Suppressor macrophage treated with lipopolysaccharide for 4 hours (primary cell): Measurements from ENCODE around the gene SLC9A9.

Source experiments
- DNase-seq: peaks from one replicate; pipeline ENCODE4 v3.0.0-alpha.2; 2020

SLC9A9 gene

DNA sequence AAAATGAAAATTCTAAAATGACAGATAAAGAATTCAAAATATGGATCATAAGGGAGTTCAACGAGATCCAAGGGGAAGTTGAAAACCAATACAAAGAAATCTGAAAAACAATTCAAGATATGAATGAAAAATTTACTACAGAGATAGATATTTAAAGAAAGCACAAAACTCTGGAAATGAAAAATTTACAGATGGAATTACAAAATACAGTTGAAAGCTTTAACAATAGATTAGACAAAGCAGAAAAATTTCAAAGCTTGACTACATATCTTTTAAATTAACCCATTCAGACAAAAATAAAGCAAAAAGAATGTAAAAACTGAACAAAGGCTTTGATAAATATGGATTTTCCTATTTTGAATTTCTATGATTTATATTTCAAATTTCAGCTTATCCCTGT lies 211.1 kb downstream of the SLC9A9 start:
- DNase-seq = no peak

DNA sequence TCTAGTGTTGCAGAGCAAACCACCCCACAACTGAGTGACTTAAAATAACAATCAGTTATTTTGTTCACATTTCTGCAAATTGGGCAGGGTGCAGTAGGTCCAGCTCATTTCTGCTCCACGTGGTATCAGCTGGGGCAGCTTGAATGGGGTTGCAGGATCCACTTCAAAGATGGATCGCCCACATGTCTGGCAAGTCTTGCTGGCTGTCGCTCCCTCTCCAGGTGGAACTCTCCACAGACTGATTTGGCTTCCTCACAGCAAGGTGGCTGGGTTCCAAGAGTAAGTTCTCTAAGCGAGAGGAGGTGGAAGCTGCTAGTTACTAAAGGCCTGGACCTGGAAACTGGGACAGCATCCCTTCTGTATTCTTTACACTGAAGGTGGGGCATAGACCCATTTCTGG lies 213.3 kb downstream of the SLC9A9 start:
- no peak for DNase-seq

DNA sequence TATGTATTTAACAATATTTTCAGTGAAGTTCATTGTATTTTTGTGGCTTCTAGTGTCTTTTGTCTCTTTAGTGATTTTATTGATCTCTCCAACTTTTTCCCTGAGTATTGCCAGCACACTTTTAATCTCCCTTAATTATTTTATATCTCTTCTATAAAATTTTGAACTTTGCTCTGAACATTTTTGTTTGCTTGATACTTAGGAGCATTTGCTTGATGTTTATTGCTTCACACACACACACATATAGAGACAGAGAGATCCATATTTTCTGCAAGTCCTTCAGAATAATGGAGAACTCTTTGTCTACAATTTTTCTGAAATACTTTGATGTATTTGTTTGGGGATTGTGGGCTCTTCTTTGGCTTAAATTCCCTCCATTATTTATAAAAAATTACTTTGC lies 213.8 kb downstream of the SLC9A9 start:
- no peak for DNase-seq

DNA sequence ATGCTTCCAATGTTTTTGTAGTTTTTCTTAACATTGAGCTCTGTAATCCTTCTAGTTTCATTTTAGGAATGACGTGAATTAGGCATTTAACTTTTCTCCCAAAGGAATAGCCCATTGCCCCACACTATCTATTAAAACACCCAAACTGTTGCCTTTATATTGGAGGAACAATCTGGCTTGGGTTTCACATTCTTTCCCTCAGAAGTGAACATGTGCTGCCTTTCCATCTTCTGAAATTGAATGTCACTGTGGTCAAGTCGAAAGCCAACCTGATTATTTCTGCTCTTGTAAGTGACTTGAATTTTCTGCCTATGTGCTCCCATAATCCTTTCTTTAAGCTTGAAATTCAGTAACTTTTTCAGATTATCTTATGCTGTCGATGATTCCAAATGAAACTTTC lies 214.5 kb downstream of the SLC9A9 start:
- no peak for DNase-seq

DNA sequence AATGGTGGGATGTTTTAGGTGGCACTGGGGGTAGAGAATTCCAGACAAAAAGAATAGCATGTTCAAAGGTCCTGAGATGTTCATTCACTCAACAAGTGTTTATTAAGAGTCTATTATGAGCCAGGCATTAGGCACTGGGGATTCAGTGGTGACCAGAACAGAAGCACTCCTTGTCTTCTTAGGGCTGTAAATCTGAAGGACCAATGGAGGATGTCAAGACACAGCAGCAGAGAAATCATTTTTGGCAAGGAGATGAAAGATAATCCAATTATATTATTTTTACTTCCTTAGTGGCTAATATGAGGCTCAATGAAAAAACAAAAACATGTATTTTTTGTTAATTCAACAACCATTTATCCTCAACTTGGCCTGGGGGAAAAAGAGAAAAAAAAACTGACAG lies 218.5 kb downstream of the SLC9A9 start:
- DNase-seq = no peak

DNA sequence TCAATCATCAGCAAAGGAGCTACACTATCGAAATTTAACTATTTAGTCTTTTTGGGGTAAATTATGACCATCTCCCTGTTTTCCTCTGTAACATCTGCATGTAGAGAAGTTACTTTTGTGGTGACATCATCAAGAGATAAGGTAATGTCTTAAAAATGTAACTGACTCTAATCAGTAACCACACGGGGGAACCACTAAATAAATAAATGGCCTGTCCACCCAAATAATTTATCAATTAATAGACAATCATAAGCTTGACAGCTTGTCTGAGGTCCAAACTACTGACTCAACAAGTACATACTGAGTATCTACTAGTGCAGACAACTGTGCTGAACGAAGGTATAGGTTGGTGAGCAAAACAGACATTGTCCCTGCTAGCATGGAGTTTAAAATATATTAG lies 219.3 kb downstream of the SLC9A9 start:
- no peak for DNase-seq

DNA sequence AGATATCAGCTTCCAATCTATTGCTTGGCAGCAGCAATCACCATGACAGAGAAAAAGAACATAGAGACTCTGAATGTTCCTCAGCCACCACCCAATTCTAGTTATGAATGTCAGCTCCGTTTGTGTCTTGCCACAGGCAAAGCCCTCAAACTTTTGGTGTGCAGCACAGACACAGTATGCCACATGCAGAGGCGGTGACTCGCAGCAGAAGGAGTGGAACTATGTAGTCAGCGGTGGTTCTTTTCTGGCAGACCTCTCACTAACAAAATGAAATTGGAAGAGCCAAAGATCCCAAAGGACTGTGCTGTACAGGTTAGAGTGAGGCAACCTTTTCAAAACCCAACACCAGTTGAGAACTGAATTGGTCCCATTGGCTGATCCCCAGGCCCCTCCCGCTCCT lies 220.9 kb downstream of the SLC9A9 start:
- DNase-seq = no peak

DNA sequence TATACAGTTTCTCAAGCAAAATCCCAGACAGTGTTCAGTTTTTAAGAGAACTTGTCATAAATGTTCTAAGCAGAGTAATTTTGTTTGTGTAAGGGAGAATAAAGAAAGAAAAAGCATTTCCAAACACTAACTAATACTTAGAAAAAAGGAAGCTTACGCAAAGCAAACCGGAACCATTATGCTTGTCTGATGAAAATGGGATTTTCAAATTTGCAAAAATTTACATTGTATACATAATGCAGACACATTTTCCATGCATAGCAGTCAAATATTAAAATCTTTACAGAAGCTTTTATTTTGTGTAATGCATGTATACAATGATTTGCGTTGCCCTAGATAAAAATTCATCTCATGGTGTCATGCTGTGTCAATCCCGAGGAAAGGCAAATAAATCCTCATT lies 229.0 kb downstream of the SLC9A9 start:
- DNase-seq = no peak

DNA sequence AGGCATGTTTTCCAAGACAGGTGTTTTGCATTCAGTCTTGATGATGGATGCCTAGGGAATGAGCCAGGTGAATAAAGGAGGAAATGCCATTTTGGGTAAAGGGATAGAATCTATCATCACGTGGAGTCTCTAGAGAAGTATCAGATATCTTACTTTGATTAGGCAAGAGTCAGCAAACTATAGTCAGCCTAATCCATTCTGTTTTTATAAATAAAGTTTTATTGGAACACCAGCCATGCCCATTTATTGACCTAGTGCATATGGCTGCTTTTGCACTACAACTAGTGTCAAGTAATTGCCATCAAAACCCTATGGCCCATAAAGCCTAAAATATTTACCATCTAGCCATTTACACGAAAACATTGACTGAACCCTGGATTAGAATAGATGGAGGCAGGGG lies 231.2 kb downstream of the SLC9A9 start:
- no peak for DNase-seq

DNA sequence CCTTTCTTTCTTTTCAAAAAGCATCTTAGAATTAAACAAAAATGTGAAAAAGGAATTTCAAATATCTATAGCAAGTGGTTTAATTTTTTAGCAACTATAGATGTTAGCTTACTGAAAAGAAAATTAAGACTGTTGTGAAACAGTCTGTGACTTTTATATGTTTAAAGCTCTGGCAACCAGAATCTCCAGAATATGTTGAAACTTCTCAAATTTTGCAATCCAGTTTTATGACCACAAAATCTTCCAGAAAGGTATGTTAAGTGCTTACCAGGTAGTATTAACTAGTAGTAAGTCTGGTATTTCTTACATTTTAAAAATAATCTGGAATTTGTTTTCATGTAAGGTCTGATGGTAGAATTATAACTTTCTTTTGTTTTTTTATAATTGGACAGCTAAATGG lies 235.0 kb downstream of the SLC9A9 start:
- no peak for DNase-seq

DNA sequence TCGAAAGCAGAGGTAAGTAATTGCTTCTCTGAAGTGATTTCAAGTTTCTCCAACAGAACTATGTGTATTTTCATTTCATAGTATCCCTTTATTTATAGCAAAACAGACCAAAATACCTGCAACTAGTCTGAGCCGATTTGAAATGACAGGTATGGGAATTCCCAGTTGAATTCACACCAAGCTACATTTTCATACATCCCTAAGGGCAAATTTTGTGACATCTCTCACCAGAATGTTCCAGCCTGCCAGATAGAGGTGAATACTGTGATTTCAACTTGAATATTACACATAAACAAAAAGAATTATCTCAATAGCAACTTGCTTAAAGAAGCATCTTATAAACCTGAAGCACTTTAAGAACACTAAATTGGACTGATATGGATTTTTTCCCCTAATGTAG lies 235.7 kb downstream of the SLC9A9 start:
- no peak for DNase-seq

DNA sequence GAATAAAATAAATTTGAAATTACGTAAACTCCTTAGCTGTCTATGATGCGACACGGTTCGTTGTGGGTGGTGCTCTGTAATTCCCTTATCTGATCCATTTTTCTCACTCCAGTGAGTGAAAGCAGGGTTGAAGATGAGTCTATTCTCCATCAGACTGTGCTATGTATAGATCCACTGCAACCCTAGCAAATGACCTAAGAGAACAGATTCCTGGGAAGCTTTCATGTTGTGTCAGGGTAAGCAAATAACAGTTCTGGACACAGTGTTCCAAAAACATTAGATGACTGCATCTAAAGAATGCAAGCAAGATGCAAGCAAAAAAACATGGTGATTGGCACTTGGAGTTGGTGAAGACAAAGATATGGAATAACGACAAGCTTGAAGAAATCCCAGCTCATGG lies 239.3 kb downstream of the SLC9A9 start:
- DNase-seq = no peak

DNA sequence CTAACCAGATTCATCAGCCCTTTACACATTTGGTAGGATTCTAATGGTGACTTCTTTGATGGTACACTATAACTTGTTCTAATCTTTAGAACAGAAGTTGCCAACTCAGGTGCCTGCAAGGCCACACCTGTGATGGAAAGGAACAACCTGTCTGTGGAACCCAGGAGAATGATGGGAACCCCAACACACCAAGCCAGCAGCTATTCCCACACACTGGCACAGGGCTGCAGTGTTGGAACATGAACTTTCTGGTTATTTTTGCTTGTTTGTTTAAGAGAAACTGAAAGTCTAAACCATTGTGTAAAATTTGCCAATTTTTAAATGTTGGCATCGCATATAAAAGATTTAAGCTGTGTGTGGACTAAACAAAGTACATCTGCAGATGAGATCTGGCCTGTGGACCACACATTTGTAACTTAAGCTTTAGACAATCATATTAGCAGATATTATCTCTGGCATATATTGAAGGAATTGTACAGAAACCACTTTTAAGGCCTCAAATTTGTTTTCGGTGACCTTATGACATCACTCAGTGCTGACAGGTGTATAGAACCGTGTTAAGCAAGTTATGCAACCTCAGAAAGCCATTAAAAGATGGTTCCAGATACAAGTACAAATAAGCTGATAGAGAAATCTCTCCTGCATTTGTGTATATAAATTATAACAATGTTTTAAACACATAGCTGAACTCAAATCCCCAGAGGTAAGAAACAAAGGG lies 242.9 kb downstream of the SLC9A9 start:
- no peak for DNase-seq

DNA sequence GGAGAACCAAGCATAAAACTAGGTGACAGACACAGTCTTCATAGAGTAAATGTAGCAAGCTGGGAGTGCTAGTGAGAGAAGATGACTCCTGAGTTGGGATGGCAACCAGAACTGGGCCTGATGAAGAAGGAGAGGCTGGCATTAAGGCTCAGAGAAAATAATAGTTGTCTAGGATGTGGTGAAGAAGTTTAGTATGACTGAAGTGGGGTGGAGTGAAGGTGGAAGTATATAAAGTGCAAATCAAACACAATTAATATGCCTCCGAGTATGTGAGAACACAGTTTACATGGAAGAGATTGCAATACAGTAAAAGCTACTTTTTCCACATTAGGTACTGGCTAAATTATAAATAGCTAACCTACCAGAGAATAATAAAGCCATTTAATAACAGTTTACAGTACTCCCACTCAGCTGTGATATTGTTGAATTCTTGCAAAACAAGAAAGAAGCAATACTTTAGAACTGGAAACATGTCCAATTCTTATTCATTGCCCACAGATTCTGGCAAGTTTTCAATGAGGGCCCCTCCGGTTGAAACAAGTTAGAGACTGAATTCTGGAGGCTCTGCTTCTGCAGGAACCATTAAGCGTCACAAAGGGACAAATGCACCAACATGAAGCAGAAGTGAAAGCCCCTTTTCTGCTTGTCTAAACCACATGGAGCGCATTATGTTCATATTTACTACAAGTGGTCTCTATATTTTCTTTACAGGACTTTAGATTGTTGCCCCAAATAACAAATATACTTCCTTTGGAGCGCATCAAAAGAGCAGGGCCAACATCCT lies 243.7 kb downstream of the SLC9A9 start:
- DNase-seq = peak; percentile 10

DNA sequence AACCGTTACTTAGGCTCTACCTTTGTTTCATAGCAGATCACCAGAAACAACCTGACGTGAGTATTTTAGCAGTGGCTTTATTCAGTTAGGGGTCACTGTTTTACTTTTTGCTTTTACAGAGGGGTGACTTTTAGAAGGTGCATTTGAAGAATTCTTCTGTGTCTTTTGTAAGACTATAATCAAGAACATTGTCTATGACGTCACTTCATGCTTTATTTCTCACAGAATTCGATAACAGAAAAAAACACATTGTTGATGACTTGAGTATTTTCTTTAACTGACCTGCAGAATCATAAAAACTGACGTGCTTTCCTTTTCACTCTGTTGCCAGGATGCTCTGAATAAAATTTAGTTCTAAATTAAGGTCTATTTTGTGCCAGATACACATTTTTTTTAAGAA lies 244.5 kb downstream of the SLC9A9 start:
- DNase-seq = no peak

DNA sequence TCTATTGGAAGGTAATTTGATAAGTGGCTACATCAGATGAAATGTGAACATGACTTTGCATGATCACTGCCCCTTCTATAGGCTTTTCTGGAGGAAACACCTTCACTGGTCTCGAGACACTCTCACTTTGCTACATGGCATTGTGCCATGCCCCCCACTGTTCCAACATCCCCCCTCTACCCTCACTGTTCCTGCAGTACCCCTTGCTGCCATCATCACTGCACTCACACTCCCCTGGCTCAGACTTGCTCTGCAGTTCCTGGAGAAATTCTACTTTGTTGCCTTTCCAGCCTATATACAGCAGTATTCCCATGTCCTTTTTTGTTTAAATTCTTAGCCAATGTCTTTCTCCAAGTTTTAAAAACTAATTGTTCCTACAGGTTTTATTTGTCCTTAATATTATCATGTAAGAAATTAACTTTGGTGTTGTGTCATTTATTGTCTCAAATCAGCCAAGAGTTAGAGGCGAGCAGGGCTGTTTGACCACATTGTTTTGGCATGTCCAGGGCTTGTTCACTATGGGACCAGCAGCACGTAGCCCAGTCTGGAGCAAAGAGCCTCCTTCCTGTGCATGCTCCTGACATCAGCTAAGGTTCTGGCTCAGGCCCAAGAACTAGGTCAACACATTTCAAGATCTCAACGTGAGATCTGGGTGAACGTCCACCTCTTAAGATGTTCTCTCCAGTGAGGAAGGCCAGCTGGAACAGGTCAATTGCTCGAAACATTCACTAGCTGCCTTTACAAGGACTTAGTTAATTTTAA lies 246.4 kb downstream of the SLC9A9 start:
- DNase-seq = no peak

DNA sequence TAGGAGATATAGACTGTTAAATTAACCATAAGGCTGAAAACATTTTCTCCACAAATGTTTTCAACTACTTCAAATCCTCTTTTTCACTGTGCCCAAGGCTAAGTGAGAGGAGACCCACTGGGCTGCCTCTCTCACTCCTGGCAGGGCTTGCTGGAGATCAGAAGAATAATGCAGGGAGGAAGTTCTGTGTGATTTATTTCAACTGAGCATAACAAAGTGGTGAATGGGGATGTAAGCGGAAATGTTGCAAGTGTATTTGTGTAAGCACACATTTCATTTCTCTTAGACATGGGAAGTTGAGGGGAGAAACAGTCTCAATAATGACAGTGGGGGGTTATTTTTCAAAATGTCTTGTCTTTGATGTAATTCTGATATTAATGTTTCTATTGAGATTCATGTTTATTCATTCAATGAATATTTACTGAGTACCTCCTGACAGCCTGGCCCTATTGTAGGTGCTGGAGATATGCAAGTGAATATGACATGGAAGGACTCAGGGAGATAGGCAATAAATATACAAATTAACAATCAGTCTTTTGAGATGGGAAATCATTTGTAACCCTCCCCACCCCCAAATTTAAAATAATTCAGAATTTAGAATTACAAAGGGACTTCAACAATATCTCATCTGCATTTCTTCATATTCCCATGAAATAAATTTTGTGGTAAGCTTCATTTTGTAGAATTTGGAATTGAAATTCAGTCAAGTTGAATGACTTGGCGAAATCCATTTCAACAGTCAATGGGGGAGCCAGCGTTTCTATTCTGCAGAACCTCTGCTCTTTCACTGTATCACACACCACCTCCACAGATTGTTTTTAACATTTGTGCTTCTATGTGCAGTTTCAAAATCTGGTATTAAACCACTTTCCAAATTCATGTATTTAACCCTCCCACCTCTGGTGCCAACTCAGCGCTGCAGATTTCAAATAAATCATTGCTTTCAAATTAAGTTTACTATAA lies 247.2 kb downstream of the SLC9A9 start:
- peak; percentile 17 for DNase-seq

DNA sequence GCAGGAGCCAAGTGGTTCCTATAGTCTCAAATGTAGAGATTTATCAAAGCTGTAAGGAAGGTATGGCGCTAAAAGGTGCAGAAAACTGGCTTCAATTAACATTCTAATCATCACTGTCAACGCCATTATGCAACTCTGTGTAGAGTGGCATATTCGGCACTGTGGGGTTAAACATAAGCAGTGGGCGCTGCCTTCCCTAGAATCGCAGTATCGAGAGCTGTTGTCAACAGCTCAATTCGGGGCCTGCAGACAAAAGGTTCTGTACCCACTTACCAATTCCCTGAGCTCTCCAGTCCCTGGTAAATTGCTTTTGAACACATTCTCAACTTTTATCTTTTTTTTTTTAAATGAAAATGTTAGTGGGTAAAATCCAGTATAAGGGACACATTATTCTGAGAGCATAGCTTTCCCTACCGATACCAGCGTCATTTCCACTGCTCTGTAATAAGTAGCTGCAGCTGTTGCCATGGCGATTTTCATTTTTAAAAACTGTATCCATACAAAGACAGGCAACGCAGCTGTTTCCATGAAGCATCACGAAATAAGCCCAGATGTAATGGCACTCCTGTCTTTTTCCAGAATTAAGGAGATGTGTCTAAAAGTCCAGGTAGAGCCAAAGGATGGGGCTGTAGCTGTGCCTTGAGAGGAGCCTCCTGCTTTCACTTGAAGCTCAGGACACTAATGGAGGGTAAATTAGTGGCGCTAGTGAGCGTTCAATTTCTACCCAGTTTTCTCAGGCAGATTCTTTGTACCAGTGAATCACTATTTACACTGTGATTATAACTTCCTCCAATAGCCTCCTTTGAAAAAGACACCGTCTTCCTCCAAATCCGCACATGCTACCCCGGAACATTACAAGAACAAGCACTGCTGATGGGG lies 250.3 kb downstream of the SLC9A9 start:
- DNase-seq = no peak

DNA sequence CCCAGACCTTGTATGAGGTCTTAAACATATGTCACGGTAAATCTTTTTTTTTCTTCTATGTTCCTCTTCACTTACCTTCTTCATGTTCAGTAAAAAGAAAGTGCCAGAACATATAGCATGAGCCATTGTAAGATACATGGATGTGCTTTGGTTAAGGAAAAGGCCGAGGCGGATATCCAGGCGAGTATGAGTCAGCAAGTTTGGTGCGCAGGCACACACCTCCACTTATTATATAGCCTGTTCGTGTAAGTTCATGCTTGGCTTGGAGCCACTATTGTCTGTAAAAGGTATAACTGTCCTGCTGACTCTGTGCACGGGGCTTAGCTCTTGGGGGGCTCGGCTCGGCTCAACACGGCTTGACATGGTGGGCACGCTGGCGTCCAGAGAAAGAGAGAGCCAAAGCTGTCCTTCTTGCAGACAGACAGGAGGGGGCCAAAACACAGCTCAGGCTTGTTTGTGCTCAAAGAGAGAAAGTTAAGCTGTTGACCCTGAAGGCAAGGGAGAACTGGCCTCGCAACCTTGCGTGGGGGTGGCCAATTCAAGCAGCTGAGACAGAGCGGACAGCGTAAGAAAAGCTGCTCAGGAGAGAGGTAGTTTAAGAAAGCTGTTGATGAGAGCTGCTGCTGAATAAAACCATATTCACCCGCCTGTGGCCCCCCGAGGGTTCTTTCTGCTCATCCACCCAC lies 251.2 kb downstream of the SLC9A9 start:
- no peak for DNase-seq

DNA sequence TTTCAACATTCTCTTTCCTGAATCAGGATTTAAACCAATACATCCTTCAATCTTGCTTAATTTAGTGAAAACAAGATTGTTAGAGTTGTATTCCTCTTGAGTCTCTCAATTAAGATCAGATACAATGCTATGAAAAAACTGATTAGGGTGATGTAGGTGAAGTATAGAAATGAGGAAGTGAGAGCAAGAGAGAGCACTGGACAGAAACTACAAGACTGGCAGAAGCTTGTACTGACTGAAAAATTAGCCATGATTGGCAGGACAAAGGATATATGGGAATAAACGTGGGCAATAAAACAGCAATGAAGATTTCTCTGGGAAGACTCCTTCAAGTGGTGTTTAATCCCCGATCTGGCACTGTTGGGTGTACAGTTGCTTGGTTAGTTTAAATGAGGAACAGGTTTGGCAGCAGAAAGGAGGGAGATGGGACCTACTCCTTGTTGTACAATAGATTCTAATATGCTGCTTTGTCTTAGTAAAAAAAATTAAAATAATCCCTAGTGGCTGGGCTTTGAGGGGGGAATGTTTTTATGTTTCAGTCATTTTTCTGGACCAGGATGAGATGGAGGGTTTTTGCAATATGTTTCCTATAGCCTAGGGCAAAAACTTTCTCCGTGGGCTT lies 252.7 kb downstream of the SLC9A9 start:
- peak; percentile 29 for DNase-seq

DNA sequence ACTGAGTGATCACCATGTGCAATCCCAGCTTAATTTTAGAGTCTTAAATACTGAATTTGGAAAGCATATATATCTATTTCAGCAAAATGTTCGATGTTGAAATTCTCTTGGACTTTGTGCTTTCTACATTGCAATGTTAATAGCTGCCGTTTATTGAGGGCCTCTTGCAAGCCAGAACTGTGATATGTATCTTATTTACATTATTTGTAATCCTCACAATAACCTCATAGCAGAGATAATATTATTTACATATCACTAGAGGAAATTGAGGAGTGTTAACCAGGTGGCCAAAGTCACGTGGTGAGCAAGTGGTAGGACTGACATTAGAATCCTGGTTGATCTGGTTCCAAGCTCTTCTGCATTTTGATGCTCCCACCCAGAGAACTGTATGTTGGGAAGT lies 254.1 kb downstream of the SLC9A9 start:
- DNase-seq = no peak
